Activated CD4-positive, CD25-positive, alpha-beta regulatory T cell (primary cell): Measurements from ENCODE around the gene U2AF2.

ENCODE experiments used
- DNase-seq, 4 experiments: peaks; one replicate each; lab custom pipeline; 2025; lab: John Stamatoyannopoulos, UW

U2AF2 gene

GRCh38 chr19:55674841-55675660 is 20.2 kb downstream of the U2AF2 start, which contains the start of gene EPN1:
EPN1 (plus strand) TSS chr19:55675226; CDS start chr19:55678628, 3,402 bp downstream.
- peak; percentile 92 to 97 (median 96) for DNase-seq

DNA sequence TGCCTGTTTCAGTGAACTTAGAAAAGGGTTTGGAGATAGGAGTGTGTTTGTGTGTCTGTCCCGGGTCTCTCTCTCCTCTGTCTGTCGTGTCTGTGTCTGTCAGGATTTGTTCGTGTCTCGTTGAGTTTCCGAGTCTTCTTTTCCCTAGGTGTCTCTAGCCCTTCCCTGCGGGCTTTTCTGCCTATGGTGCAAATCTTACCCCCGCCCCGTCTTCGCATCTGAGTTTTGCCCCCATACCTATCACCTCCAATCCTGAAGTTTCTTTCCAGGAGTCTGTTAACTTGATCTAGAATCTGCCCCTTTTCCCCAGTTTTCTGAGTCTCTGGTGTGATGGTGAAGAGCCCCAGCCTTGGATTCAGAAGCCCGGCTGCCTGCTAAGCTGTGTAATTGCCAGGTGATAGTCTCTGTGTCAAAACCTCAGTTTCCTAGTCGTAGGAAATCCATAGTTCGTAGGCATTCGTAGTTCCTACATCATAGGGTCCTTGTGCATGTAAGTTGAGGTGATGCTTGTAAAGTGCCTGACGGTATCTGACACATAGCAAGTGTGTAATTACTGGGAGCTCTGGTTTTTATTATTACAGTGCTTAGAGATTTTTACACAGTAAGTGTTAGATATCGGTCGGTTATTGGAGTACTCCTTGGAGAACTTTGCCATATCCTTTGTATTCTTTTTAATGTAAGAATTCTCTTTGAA is 21.0 kb downstream of the U2AF2 start:
- DNase-seq, result no peak

DNA sequence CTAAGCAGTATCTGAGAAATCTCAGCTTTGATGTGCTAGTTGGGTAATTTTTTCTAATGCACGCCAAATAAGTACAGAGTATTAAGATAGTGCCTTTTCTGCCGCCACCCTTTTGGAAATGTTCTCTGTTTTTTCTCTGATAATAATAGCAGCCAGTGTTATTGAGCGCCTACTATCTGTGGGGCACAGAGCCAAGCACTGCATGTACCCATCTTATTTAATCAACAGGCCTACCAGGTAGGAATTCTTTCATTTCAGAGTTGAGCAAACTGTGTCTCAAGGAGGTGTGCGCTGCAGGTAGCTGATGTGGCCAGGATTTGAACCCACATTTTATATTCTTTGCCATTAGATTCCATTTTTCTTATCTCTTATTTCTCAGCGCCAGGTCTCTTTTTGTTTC is 21.5 kb downstream of the U2AF2 start:
- no peak for DNase-seq

- no peak for DNase-seq
Observed at GRCh38 chr19:55676889-55677505, 22.2 kb downstream of the U2AF2 start.

GRCh38 chr19:55677572-55678028 is 22.8 kb downstream of the U2AF2 start:
- no peak for DNase-seq

- DNase-seq, result no peak
Observed at GRCh38 chr19:55678121-55678671, 23.4 kb downstream of the U2AF2 start.

- DNase-seq, result no peak
Observed at GRCh38 chr19:55679343-55680257, 24.8 kb downstream of the U2AF2 start.

- DNase-seq, result no peak
Observed at GRCh38 chr19:55680339-55681130, 25.7 kb downstream of the U2AF2 start.

- no peak for DNase-seq
Observed at GRCh38 chr19:55681131-55682092, 26.6 kb downstream of the U2AF2 start.

DNA sequence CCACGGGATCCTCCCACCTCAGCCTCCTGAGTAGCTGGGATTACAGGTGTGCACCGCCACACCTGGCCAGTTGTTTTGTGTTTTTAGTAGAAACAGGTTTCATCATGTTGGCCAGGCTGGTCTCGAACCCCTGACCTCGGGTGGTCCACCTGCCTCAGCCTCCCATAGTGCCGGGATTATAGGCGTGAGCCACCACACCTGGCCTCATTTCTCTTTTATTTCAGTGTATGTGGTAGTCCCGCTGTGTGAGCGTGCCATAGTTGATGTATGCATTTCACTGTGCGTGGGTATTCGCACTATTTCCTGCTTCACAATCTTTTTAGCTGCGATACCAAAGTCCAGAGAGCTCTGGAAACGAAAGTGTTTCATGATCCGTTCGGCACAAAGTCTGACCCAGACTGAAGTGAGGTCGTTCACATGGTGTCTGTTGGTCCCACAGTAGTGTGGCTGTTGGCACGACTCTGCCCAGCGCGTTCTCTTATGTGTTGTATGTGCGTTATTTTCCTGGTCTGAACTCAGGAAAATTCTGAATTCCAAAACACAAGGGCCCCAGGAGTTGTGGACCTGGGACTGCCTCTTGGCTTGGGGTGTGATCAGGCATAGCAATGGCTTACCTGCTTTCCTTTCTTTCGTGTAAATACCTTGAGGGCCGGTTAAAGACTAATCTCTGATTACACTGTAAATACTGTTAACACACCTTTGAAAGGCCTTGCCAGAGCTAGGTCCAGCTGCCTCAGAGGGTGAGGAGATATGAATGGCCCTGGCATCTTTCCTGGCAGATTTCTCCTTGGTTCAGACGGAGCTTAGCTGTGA is 28.8 kb downstream of the U2AF2 start:
- no peak for DNase-seq

DNA sequence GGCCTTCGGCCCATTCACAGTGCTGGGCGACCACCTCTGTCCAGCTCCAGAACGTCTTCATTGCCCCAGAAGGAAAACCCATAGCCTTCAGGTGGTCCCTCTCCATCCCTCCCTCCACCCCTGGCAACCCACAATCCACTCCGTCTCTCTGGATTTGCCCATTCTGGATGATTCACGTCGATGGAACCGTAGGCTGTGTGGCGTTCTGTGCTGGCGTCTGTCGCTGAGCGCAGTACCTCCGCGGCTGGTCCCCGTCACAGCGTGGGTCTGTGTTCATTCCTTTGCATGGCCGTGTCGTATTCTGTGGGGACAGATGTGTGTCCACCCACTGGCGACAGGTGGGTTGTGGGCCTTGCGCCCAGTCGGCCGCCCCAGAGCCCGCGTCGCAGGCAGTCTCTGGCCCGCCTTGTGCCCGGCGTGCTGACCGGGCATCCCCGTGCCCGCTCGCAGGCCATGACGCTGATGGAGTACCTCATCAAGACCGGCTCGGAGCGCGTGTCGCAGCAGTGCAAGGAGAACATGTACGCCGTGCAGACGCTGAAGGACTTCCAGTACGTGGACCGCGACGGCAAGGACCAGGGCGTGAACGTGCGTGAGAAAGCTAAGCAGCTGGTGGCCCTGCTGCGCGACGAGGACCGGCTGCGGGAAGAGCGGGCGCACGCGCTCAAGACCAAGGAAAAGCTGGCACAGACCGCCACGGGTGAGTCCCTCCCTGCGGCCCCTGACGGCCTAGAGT is 30.3 kb downstream of the U2AF2 start:
- no peak for DNase-seq

- DNase-seq, result no peak
Observed at GRCh38 chr19:55685776-55686175, 30.9 kb downstream of the U2AF2 start.

GRCh38 chr19:55686311-55687050 is 31.6 kb downstream of the U2AF2 start:
- no peak for DNase-seq

- DNase-seq, result no peak
Observed at GRCh38 chr19:55687281-55688201, 32.7 kb downstream of the U2AF2 start.

- DNase-seq, result no peak
Observed at GRCh38 chr19:55688422-55689218, 33.8 kb downstream of the U2AF2 start.
